Stimulated activated CD8-positive, alpha-beta memory T cell treated with anti-CD3 and anti-CD28 coated beads, Interleukin-15, amount 100 ng/mL, for 24 hours (primary cell): ENCODE data around the gene IFNGR1.
"Not testable (repeated sequence)": the region's sequence is repeated elsewhere in the genome, so short reads cannot be mapped to it uniquely, and the experiment has no call there.

ENCODE experiments used
- DNase-seq: peaks from one replicate; pipeline ENCODE4 v3.0.0-alpha.2; 2020; ENCODE audit warnings: low read depth

The IFNGR1 gene

DNA sequence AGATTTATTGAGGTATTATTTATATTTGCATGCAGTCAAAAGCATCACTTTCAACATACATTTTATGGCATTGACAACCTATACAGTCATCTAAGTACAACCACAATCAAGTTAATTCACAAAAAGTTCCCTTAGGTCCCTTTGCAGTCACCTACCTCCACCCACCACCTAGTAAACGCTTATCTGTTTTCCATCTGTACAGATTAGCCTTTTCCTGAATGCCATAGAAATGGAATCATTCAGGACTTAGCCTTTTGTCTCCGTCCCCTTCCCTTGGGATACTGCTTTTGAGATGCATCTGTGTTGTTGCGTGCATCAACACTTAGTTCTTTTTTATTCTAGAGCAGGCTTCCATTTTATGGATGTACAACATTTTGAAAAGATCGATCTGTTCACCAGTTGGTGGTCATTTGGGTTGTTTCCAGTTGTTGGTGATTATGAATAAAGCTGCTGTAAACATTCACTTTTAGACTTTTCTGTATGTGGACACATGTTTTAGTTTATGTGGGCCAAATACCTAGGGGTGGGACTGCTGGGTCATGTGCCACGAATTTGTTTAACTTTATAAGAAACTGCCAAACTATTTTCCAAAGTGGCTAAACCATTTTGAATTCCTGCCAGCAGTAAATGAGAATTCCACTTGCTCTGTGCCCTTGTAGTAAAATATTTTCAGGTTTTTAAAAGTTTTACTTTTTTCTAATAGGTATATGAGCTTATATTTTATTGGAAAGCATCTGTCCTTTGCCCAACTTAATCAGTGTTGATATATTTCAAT, 17.6 kb upstream of the IFNGR1 start:
- no peak for DNase-seq

DNA sequence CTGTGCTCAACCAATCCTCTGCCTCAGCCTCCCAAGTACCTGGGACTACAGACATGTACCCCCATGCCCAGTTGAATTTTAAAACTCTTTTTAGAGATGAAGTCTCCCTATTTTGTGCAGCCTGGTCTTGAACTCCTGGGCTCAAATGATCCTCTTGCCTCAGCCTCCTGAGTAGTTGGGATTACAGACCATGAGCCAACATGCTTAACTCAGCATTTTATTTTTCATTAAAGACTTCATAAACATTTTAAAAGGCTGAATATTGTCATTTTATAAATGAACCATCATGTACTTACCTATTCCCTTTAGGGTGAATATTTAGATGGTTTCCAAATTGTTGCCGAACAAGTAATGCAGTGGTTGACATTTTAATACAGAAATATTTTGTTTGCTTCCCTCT, 16.5 kb upstream of the IFNGR1 start:
- DNase-seq, result no peak

DNA sequence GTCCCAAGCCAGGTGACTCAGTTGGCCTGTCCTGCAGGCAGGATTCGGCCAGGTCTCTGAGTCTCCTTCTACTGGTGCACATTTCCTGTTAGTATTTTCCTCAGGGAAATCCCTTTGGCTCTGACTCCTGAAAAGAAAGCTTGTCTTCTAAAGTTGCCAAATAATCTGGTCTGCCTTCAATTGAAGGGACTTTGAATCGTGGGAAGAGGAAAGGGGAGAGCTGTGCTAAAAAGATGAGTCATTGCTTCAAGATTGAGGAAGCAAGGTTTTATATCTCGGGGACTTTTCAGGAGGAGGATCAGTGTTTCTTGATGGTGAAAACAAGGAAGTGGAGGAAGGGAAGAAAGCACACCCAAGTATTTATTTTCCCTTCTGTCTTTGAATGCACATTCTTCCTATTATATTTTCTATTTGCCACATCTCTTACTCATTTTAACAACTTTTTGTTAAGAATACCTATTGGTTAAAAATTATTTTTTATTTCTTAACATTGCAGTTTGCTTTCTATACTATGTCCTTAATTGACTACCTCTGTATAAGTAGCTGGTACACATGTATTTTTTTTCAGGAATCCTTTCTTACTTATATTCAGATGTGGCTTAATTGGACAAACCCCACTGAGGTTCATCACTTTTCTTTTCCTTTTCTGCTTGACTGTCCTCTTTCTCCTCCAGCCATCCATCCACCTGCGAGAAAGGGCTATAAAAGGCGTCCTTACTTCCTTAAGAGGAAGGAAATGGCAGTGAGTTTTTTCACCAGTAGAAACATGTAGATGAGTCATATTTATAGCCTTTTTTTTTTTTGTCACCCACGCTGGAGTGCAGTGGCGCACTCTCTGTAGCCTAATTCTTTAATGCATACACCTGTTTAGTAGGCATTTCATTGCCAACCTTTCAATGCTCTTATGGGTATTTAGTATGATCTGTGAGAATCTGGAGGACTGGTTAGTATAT, 15.0 kb upstream of the IFNGR1 start:
- DNase-seq, result no peak

DNA sequence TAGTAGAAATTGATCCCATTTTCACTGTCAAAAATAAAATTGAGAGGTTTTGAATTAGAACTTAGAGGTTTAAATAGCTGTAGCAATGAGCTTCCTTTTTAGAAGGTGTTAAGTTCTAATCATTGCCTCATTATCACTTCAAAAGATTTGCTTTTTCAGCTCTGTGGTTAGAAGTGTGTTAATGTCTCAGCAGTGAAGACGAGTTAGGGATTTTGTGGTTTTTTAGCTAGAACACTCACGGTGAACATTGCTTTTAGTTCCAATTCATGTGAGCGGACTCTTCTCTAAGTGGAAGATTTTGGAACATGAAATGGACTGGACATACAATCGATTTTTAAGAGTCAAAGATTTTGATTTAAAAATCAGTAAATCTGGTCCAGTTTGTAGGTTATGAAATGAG, 12.7 kb upstream of the IFNGR1 start:
- DNase-seq, result no peak

DNA sequence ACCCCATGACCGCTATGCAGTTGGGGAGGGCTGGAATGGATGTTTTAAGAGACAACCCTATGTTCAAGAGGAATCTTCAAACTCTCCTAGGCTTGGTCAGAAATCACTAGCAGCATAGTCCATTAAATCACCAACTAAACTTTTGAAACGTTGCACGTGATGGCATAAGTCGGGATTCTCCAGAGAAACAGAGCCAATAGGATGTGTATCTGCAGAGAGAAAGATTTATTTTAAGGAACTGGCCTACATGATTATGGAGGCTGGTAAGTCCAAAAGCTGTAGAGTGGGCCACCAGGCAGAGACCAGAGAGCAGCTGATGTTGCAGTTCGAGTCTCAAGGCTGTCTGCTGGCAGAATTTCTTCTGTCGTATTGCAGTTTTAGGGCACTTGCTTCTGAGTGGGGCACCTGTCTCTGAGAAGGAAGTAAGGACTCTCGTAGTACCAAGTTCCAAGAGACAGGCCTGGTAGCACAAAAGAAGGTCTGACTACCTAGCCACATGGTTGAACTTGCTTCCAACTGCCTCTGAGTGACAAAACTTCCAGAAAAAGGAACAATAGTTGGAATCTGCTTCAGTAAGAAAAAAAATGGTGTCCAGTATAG, 11.9 kb upstream of the IFNGR1 start:
- no peak for DNase-seq

DNA sequence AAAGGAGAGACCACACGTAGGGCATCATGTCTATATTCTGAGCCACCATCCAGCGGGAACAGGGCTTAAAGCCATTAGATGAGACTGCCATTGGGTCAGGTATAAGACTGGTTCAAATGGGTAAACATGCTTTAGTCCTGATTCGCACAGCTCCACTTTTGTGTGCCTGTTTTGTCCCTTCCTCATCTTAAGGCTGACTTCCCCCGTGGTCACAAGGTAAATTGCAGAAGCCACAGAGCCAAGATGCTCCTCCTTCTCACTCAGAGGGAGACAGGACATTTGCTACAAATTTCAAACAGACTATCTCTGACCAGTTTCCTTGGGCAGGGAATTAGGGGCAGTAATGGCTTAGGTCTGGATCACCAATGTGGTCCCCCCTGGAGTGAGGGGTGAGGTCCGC, 11.4 kb upstream of the IFNGR1 start:
- no peak for DNase-seq

DNA sequence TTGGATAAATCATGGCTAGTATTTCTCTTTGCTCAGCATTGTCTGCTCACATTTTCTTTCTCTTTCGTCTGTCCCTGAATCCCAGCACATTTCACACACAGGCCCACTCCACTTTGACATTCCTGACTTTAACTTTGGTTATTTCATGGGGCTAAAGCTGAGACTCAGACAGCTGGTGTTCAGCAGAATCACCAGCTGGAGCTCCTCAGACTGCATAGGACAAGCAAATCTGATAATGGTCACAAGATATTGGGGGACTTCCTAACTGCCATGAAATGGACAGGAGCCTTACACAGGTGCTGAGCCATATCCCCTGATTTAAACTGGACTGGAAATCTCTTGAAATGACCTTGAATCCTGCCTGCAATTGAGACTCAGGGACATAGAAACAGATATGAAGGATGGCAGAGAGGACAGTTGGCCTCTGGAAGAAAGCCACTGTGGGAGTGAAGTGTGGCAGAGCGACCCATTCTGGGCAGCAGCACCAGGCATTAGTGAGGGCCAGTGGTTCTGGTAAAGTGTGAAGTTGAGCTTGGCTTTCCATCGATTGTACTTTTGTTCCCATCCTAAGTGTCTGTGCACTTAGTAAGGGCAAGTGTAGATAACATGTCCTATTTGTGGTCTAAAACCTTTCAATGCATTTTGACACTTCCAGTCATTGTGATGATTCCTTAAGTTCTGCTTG, 10.0 kb upstream of the IFNGR1 start:
- DNase-seq, result no peak

DNA sequence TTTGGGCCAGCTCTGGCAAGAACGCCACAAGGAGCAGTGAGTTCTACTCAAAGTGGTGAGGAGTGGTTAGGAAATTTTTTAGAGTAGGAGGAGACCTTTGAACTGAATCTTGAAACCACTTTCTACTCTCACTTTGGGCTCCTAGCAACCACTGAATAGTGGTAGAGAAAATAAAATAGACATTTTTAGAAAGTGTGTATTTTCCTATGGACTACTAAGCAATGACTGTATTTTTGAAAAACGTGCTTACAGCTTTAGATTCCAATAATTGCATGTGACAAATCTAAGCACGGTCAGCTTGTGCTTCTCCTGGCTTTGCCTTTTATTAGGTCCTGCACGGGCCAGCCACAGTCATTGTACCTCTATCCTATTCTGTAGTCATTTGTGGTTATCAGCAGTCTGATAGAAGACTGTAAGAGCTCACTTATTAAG, 8.7 kb upstream of the IFNGR1 start:
- no peak for DNase-seq

DNA sequence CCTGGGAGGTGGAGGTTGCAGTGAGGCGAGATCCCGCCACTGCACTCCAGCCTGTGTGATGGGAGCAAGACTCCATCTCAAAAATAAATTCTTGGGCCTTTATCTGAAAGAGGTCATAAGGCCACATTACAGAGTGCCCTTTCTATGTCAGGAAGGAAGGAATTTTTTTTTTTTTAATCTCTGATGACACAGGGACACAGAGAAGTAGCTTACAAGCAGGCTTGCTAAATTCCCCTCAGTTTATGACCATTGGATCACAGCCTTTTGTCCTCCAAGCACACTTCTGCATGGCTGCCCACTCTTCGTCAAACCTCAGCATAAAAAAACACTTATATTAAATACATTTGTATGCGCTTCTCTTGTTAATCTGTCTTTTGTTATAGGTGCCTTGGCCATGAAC, 7.5 kb upstream of the IFNGR1 start:
- no peak for DNase-seq

DNA sequence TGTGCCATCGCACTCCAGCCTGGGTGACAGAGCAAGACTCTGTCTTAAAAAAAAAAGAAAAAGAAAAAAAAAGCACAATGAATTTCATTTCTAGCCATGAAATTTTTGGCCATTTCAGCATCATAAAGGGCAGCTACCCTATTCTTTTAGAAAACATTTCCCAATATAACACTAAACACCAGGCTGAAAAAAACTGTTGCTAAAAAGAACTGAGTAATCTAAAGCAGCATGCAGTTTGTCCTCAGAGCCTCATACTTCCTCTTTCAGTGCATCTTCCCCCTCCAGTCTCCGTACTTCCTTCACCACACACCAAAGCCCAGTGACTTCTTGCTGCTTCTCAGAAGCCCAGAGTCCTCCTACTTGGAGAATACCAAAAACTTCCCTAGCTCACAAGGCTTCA, 5.6 kb upstream of the IFNGR1 start:
- DNase-seq, result no peak

DNA sequence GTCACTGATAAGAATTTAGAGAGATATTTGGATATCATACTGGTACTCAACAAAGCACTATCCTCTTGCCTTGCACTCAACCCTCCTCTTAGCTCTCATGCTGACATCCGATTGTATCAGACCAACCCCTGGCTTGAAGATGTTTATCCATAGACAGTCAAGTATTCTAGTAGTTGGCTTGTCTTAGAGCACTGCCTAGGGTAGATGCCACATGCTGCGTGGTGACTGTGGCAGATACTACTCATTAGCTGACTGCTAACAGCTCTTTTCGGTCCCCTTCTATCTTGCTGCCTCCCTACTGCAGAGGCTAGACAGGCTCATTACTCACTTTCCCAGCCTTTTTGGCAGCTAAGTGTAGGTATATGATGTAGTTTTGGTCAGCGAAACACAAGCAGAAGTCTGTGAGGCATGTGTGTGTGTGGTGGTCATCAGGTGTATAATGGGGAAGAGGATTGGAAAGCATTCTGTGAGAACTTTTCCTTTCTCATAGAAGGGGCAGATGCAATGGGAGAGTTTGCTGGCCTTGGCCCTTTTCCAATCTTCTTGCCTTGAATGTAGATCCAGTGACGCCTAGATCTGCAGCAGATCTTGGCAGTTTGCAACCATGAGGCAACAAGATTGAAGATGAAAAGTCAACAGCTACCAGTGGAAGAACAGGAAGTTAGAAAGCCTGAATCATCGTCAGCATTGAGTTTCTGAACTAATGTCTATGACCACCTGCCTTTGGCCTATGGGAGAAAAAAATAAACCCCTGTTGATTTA, 4.4 kb upstream of the IFNGR1 start:
- DNase-seq, result no peak

DNA sequence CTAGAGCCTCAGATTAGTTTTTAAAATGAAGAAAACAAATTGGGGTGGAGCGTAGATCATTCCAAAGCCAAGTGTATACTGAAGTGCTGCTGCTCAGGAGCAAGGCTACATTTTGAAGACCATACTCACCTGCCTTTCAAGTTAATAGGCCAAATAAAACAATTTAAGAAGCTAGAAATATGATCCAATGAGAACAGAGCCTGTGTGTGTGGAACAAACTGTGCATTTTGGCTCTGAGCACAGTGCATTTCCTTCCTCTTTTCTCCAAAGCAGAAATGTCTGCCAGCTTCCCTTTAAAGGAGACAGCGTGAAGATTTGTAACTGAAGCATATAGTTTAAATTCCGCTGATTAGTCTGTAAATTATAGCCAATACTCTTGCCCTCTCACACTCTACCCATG, 3.2 kb upstream of the IFNGR1 start:
- DNase-seq, result no peak

DNA sequence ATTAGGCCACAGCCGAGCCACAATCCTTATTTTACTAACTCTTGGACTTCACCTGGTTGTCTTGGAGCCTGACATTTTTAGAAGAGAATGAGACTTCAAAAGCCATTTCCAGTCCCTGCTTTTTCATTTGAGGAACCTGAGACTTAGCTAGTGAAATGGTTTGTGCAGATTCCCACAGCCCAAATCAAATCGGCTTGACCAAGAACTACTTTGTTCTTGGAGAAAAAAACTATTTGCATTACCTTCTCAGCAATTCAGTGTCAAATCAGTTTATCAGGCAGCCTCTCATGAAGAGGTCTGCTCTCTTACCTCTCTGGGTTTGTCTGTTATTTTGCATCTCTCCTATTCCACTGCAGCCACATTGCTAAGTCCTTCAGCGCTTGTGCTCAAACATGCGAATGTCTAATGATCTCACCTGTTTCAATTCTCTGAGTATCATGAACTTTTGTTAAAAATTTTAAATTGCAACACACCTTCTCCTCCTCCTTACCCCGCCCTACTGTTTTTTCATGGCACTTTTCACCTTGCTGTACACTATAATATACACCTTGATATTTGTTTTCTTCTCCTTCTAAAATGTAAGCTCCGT, 573 bp upstream of the IFNGR1 start:
- DNase-seq, result no peak

DNA sequence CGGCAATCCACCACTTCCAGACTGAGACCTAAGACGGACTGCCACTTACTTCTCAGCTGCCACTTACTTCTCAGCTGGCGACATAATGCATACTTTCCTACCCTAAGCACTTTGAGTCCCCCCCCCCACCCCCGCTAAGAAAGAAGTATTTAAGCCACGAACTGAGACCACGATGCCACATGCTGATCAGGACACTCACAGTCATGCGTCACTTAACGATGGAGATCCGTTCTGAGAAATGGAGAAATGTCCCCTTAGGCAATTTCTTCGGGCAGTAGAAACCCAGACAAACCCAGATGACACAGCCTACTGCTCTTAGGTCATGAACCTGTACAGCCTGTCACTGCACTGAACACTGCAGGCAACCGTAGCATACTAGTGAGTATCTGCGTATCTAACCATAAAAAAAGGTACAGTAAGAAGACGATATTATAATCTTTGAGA, 690 bp downstream of the IFNGR1 start:
- DNase-seq, result no peak

DNA sequence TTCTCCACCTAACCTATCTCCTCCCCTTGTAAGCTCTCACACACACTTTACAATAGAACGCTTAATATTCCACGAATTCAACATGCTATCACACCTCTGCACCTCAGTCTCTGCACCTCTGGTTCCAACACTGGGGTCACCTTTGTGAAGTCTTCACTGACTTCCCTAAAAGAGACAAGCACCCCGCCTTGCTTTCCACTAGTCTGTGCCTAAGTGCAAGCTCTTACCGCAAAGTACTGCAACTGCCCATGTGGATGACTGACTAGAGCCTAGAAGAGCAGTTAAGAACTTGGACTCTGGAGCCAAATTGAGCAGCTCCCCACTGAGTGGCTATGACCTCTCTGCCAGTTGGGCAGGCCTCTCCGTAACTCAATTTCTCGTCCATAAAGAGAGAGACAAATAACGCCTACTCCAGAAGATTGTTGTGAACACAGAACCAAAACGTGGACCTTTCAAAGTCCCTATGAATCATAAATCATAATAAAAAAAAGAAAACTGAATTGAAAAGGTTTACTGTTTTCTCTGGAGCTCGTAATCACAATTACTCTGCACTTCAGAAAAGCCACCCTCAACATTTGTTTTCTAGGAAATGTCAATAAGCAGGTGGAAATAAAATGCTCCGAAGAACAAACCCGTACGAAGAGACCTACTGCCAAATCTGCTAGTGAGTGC, 1.2 kb downstream of the IFNGR1 start:
- DNase-seq, result no peak

DNA sequence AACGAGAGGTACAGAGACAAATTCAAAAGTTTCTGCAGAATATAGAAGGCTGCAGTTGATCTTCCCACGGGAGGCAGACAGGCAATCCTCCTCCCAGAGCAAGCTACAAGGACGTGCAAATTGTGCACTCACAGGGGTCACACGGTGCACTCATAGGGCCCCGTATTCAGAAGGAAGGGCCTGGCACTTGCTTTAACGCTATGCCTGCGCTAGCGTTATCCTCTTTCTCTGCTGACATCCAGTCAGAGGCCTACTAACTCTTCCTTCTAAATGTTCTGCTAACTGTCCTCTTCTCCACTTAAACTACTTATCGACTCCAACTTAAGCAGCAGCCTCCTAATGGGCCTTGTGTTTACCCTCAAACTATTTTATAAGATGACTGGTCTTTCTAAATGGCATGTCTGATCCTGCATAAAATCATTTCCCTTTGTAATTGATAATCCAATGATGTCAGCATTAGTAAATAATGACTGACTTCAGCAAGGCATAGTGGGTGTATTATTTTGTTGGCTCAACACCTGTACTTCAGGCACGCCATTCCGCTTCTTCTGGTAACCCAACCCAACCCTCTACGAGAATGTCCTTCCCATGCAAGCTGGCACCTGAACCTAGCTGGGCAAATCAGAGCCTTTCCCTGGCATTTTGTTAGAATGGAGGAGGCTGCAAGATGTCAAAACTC, 2.2 kb downstream of the IFNGR1 start:
- no peak for DNase-seq

DNA sequence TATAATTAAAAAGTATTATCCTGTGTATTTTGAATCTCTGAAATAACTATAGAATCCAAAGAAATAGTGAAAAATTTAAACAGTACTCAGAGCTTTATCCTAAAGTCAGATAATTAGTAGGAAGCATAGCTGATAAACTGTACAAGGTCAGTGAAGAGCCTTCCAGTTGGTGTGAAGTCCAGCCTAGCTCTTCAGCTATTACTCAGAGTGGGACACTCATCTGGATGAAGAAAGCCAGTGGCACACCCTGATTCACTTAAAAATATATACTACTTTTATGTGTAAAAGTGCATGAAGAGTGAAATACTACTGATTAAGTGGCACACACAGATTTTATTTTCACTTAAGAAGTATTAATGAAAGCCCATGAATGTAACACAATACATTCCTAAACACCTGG, 3.1 kb downstream of the IFNGR1 start:
- DNase-seq, result no peak

DNA sequence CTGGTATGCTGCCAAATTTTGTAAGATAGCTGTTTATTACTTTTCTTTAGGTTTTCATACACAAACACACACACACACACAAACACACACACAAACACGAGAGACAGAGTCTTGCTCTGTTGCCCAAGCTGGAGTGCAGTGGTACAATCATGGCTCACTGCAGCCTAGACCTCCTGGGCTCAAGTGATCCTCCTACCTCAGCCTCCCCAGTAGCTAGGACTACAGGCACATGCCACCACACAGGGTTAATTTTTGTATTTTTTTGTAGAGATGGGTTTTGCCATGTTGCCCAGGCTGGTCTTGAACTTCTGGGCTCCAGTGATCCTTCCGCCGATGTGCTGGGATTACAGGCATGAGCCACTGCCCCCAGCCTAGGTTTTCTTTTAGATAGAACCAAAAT, 3.6 kb downstream of the IFNGR1 start:
- not testable (repeated sequence) for DNase-seq

DNA sequence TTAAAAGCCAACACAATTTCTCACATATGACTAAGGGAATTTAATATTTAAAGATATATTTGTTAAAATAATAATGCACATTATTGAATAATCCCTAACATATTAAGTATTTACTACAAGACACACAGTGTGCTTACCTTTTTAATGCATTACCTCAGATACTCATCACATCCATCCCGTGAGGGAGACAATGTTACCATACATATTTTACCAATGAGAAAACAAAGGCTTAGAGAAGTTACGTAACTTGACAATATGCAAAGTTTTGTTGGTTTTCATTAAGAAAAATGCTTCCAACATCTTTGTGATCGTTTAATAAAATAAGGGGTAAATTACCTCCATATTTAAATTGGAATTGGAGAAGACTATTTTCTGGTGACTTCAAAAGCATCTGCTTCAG, 4.3 kb downstream of the IFNGR1 start:
- DNase-seq, result no peak

DNA sequence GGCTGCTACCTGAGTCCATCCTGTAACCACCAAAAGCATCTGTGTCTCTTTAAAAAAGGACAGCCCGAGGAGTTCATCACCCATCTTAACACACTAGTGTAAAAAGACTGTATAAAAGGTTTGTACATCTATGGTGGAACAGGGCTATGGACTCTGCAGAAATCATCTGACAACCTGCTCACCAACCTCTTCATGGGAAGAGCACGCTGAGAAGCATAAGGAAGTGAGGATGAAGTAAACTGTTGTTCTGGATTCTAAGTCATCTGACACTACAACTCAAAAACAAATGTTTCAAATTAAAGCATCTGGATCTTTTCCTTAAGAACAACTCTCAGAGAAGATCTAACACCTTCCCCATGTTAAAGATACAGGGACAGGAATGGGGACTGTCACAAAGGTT, 5.4 kb downstream of the IFNGR1 start:
- no peak for DNase-seq
